ENCODE results near the gene PLA2G3.

PLA2G3 gene

GRCh38 chr22:31099386-31099785, 40.9 kb downstream of the PLA2G3 start:
- TF ChIP-seq TCF12 (IDR thresholded peaks at IDR 0.05; ENCODE audit: low read depth) = no peak
- no peak for TF ChIP-seq ZBTB7A (IDR thresholded peaks at IDR 0.05; ENCODE audit: low read depth)
- no peak for TF ChIP-seq TAF1 (IDR thresholded peaks at IDR 0.05; ENCODE audit: low read depth)
- no peak for TF ChIP-seq CEBPB (IDR thresholded peaks at IDR 0.05)

DNA sequence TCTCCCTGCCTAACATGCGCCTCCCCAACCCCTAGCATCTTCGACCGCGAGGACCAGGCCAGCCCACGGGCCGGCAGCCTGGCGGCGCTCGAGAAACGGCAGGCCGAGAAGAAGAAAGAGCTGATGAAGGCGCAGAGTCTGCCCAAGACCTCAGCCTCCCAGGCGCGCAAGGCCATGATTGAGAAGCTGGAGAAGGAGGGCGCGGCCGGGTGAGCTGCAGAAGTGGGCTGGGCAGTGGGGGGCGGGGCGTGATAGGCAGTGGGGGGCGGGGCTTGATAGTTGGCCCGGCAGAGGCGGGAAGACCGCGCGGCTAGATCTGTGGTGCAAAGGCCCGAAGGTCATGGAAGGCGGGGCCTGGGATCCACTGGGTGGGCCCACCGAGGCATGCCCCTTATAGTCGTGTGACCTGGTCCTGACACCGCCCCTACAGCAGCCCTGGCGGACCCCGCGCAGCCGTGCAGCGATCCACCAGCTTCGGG, 41.6 kb downstream of the PLA2G3 start:
- TF ChIP-seq TEAD4 (IDR thresholded peaks at IDR 0.05) = no peak
- TF ChIP-seq USF1 (IDR thresholded peaks at IDR 0.05) = no peak
- TF ChIP-seq RAD21 (IDR thresholded peaks at IDR 0.05; ENCODE audit: low read depth) = no peak
- no peak for TF ChIP-seq ZBTB7A (IDR thresholded peaks at IDR 0.05; ENCODE audit: low read depth)
- TF ChIP-seq REST (IDR thresholded peaks at IDR 0.05; ENCODE audit: low read depth) = no peak
- no peak for TF ChIP-seq TCF12 (IDR thresholded peaks at IDR 0.05; ENCODE audit: low read depth)
- TF ChIP-seq MAX (IDR thresholded peaks at IDR 0.05) = no peak
- TF ChIP-seq EP300 (IDR thresholded peaks at IDR 0.05; ENCODE audit: borderline replicate concordance) = no peak
- TF ChIP-seq CEBPB (IDR thresholded peaks at IDR 0.05) = no peak
- no peak for TF ChIP-seq CREB1 (IDR thresholded peaks at IDR 0.05; ENCODE audit: low read depth)
- TF ChIP-seq FOXM1 (IDR thresholded peaks at IDR 0.05; ENCODE audit: borderline replicate concordance, low read depth) = no peak
- no peak for TF ChIP-seq NFIC (IDR thresholded peaks at IDR 0.05)
- no peak for TF ChIP-seq EGR1 (IDR thresholded peaks at IDR 0.05)

GRCh38 chr22:31097941-31098631, 42.2 kb downstream of the PLA2G3 start:
- no peak for TF ChIP-seq FOXM1 (IDR thresholded peaks at IDR 0.05; ENCODE audit: borderline replicate concordance, low read depth)
- TF ChIP-seq CREB1 (IDR thresholded peaks at IDR 0.05; ENCODE audit: low read depth) = no peak
- TF ChIP-seq MAX (IDR thresholded peaks at IDR 0.05) = no peak
- TF ChIP-seq NFIC (IDR thresholded peaks at IDR 0.05) = no peak
- TF ChIP-seq TAF1 (IDR thresholded peaks at IDR 0.05; ENCODE audit: low read depth) = no peak
- no peak for TF ChIP-seq YY1 (IDR thresholded peaks at IDR 0.05; ENCODE audit: low read depth)
- TF ChIP-seq TEAD4 (IDR thresholded peaks at IDR 0.05) = no peak
- TF ChIP-seq RAD21 (IDR thresholded peaks at IDR 0.05; ENCODE audit: low read depth) = no peak
- no peak for TF ChIP-seq USF1 (IDR thresholded peaks at IDR 0.05)

GRCh38 chr22:31096657-31097279, 43.5 kb downstream of the PLA2G3 start:
- TF ChIP-seq TCF12 (IDR thresholded peaks at IDR 0.05; ENCODE audit: low read depth) (no peak), CEBPB (IDR thresholded peaks at IDR 0.05) (no peak), TAF1 (IDR thresholded peaks at IDR 0.05; ENCODE audit: low read depth) (no peak), RAD21 (IDR thresholded peaks at IDR 0.05; ENCODE audit: low read depth) (no peak), USF1 (IDR thresholded peaks at IDR 0.05) (no peak), EP300 (IDR thresholded peaks at IDR 0.05; ENCODE audit: borderline replicate concordance) (no peak), NFIC (IDR thresholded peaks at IDR 0.05) (no peak), ZBTB7A (IDR thresholded peaks at IDR 0.05; ENCODE audit: low read depth) (no peak), CREB1 (IDR thresholded peaks at IDR 0.05; ENCODE audit: low read depth) (no peak), YY1 (IDR thresholded peaks at IDR 0.05; ENCODE audit: low read depth) (no peak), MAX (IDR thresholded peaks at IDR 0.05) (no peak), EGR1 (IDR thresholded peaks at IDR 0.05) (no peak), FOXM1 (IDR thresholded peaks at IDR 0.05; ENCODE audit: borderline replicate concordance, low read depth) (no peak), REST (IDR thresholded peaks at IDR 0.05; ENCODE audit: low read depth) (no peak), TEAD4 (IDR thresholded peaks at IDR 0.05) (no peak)
